HG02623 (cell line): ENCODE measurements around the gene PREX1.

Source experiments
- ATAC-seq: cut with Tn5 transposase; IDR thresholded peaks from one replicate; pipeline ENCODE4 v1.9.1; 2021; ENCODE audit warnings: moderate library complexity; ENCODE audit not compliant: unreplicated experiment

PREX1 gene

GRCh38 chr20:48597521-48598302, 230.1 kb downstream of the PREX1 start:
- no peak for ATAC-seq

- ATAC-seq: no peak
Measured at GRCh38 chr20:48596334-48596898, 231.4 kb downstream of the PREX1 start.

DNA sequence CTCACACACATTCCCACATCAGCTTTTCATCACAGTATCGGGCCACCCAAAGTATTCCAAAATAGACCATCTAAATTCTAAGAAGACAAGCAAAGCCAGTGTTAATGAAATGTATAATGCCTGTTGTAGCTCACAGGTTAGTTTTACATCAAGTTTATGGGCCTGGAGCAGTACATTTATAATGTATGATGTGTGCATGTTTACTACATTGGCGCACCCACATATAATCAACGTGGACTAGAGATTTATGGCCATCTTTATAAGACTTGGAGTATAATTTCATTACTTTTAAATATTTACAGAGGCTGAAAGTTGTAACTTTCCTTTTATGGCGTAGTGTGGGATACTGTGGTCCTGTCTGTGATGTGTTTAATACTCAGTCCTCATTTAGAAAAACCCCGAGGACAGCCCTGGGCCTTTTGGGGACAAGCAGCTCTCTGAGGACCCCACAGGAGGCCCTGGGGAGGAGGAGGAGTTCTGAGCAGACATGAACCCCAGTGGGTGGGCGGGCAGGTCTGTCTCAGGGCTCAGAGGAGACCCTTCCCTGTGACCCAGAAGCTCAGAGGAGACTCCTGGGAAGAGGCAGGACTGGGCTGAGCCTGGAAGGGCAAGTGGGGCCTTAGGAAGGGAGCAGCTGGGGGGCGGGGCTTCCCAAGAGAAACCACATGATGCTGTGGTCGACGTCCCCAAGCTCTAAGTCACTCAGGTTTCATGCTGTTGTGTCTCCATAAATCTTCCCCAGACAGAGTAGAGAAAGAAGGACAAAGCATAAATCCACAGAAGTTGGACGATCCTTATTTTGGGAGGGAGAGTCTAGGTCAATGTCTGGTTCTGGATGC, 232.1 kb downstream of the PREX1 start:
- no peak for ATAC-seq

DNA sequence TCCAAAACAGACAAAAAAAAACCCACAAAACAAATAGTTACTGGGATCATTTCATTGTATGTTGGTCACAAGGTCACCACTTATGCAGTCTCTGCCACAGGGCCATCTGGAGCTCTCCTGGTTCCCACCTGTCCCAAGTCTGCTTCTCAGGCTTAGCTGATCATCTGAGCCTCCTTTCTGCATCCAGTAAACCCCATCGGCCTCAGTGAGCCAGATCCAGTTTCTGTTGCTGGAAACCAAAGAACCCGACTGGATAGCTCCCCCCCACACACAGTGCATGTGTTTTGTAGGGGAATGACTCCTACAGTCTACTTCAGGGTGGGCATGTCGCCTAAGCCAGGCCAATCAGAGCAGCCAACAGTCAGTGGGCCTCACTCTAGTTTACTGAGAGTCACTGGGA, 233.3 kb downstream of the PREX1 start:
- no peak for ATAC-seq

- no peak for ATAC-seq
Measured at GRCh38 chr20:48592107-48592940, 235.5 kb downstream of the PREX1 start.

- ATAC-seq: no peak
Measured at GRCh38 chr20:48586730-48587129, 241.1 kb downstream of the PREX1 start.

- ATAC-seq: no peak
Measured at GRCh38 chr20:48585061-48585870, 242.5 kb downstream of the PREX1 start.

DNA sequence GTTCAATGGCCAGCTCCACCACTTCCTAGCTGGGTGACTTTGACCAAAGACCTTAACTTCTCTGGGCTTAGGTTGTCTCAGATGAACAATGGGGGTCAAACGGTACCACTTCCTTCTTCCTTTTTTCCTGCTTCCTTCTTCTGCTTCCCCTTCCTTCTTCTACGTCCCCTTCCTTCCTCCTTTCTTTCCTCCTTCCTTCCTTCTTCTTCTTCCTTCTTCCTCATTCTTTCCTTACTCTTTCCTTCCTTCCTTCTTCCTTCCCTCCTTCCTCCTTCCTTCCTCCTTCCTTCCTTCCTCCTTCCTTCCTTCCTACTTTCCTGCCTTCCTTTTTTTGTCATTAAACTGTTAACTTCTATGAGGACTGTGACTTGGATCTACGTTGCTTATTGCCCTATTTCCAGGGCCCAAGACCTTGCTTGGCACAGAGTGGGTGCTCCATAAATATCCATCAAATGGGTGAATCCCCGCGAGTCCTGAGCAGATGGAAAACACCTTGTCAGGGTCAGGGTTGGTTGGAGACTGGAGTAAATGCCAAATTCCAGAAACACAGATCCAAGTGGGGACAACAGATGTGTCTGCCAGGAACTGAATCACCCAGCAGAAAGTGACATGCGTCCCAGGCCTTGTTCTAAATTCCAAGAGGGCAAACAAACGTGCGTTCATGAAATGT, 243.3 kb downstream of the PREX1 start:
- ATAC-seq: no peak

DNA sequence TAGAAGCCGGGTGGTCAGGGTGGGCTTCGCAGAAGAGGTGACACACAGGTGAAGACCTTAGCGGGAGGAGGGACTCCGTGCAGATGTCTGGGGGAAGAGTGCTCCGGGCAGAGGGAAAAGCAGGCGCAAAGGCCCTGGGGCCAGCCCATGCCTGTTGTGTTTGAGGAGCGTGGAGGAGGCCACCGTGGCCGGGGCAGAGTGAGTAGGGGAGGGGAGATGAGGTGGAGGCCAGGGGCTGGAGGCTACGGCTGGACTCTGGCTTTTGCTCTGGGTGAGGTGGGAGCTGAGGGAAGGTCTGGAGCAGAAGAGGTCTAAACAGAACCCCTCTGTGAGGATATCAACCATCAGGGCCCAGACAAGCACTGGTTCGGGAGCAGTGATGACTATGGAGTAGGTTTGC, 244.0 kb downstream of the PREX1 start:
- ATAC-seq: no peak

DNA sequence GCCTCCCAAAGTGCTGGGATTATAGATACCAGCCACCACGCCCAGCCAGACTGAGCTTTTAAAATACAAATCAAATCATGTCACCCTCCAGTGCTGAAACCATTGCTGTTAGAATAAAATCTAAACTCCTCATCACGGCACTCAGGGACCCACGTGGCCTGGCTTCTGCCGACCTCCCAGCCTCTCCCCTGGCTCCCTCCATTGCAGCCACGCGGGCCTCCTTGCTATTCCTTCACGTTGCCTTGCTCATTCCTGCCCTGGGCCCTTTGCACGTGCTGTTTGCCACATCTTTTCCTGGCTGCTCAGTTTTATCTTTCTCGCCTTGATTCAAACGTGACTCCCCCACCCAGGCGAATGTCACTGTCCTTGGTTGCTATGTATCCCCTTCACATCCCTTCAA, 244.6 kb downstream of the PREX1 start:
- ATAC-seq: no peak

DNA sequence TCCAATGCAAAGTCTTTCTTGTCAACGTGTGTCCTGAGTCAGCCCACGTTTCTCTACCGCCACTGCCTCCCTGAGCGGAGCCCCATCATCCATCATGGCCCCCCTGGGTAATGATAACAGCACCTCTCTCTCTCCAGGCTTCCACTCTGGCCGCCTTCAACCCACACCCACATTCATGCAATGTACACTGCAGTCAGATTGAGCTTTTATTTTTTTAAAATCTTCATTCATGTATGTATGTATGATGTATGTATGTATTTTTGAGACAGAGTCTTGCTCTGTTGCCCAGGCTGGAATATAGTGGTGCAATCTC, 245.2 kb downstream of the PREX1 start:
- no peak for ATAC-seq

DNA sequence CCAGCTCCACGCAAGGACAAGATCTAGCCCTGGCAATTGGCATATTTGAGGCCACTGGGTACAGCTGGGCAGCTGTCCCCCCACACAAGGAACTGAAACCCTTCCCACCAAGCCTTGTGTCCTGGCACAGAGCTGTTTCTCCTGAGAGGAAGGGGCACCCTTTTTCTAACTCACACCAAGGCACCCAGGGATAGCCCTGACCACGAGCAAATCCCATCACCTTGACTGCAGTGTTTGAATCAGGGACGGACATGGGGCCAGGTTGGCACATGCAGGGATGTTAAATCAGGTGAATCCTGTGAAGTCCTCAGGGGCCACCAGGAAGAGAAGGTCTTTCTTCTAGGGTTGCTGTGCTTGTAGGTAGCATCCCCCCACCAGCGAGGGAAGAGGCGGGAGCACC, 246.6 kb downstream of the PREX1 start:
- ATAC-seq: no peak

GRCh38 chr20:48578397-48579098, 249.3 kb downstream of the PREX1 start:
- no peak for ATAC-seq

DNA sequence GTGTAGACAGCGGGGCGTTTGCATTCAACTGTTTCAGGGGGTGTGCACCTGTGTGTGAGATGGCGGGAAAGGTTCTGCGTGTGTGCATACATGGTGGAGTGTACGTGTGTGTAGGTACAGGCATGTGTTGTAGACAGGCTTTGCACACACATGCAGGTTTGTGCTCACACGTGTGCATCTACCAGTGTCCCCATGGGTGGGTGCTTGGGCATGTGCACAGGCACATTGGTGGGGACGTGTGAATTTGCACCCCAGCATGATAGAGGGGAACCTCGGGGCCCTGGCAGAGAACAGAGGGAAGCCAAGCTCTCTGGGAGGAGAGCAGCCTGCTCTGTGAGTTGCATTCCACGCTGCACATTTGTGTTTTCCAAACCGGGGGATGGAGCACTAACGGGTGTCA, 250.2 kb downstream of the PREX1 start:
- ATAC-seq: no peak

GRCh38 chr20:48574383-48574782, 253.4 kb downstream of the PREX1 start:
- no peak for ATAC-seq
